AG09309 (cell line): ENCODE results near the gene ANKRD33.

Source experiments
- DNase-seq: peaks from one replicate; pipeline ENCODE4 v3.0.0-alpha.2; 2010; ENCODE audit warnings: low read depth
- H3K4me3 ChIP-seq: 2 replicates; pipeline ENCODE4 v1.5.1; 2011; ENCODE audit warnings: mild to moderate bottlenecking, low read depth, low read length, moderate library complexity; ENCODE audit not compliant: control insufficient read depth
- TF ChIP-seq, protein P1 (sequence below): IDR thresholded peaks from 2 replicates; pipeline ENCODE4 v1.5.1; 2011; ENCODE audit warnings: mild to moderate bottlenecking, low read depth, low read length, inconsistent platforms; ENCODE audit not compliant: insufficient read depth, control insufficient read depth; ENCODE audit errors: missing control alignments

Gene ANKRD33

DNA sequence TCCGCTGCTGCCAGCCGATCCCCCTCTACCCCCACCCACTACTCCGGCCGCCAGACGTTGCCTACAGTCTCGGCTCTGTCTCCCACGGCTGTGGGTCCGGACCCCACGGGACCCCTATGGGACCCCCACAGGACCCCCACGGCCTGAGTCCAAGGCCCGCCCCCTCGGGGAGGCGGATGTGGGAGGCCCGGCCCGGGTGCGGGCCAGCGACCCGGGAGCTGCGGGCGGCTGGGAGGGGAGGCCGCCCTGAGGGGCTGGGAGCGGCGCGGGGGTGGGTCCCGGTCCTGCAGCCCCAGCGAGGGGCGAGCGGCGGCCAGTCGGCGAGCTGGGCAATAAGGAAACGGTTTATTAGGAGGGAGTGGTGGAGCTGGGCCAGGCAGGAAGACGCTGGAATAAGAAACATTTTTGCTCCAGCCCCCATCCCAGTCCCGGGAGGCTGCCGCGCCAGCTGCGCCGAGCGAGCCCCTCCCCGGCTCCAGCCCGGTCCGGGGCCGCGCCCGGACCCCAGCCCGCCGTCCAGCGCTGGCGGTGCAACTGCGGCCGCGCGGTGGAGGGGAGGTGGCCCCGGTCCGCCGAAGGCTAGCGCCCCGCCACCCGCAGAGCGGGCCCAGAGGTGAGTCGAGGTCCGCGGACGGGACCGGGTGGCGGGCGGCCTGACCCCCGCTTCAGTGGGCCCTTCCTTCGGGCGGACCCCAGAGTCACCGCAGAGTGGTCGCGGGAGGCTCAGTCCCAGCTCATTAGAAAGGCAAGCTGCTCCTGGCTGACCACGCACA lies 19.4 kb downstream of the ANKRD33 start, which contains the start of gene ACVRL1:
Gene ACVRL1, plus strand, starts transcription at position 422 of the 773 bp plus-strand sequence. CDS start 4,971 bp downstream, outside the sequence.
- peak within 1 kb of the TSS; percentile 51 for H3K4me3 ChIP-seq

DNA sequence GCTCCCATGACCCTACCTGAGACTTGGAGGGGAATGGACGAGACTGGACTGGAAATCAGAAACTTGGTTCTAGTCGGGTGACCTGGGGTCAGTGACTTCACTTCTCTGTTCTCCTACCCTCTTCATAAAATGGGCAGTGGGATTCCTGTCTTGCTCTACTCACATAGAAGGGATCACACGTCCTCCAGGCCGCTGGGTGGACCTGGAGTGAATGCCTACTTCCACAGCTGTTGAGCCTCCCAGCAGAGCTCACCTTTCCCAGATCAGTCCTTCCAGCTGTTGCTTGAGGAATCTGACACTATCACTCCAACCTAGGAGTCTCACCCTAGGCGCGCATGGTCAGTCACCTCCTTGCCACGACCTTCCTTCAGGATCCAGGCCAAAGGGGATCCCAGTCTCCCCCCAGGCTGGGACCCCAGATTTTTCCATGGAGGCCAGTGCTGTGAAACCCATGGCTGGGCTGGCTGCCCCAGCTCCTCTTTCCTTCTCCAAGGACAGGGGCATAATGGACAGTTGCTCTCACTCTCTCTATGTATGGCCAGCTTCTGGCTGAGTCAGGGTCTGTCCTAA lies 20.0 kb downstream of the ANKRD33 start:
- TF ChIP-seq, protein P1, sequence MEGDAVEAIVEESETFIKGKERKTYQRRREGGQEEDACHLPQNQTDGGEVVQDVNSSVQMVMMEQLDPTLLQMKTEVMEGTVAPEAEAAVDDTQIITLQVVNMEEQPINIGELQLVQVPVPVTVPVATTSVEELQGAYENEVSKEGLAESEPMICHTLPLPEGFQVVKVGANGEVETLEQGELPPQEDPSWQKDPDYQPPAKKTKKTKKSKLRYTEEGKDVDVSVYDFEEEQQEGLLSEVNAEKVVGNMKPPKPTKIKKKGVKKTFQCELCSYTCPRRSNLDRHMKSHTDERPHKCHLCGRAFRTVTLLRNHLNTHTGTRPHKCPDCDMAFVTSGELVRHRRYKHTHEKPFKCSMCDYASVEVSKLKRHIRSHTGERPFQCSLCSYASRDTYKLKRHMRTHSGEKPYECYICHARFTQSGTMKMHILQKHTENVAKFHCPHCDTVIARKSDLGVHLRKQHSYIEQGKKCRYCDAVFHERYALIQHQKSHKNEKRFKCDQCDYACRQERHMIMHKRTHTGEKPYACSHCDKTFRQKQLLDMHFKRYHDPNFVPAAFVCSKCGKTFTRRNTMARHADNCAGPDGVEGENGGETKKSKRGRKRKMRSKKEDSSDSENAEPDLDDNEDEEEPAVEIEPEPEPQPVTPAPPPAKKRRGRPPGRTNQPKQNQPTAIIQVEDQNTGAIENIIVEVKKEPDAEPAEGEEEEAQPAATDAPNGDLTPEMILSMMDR: no peak
- DNase-seq: no peak
- H3K4me3 ChIP-seq: peak overlapping the region; percentile 51

More for the DNA sequence above, 19.4 kb downstream of the ANKRD33 start, which contains the start of gene ACVRL1:
- TF ChIP-seq, protein P1: no peak
- no peak for DNase-seq

DNA sequence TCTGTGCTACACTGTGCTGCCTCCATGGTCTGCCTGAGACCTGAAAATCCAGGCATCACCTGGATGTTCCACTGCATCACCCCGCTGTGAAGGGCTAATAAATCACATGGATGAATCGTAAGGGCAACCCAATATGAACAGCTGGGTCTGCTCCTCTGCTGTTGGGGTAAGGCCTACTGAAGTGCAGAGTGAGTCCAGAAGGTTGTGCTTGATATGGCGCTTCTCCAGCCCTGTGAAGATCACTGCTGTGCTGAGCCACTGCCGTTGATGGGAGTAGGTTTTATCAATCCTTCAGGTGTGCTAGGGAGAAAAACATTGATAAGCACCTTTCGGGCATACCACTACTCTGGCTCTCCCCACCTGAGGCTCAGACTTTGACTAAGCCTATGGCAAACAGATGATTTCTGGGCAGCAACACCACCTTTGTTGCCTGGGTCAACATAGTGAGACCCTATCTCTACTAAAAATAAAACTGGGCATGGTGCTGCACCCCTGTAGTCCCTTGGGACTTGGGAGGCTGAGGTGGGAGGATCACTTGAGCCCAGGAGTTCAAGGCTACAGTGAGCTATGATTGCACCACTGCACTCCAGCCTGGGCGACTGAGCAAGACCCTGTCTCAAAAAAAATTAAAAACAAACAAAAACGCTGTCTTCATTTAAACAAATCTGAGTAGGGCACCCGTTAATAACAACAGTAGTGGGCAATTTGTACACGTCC lies 21.1 kb downstream of the ANKRD33 start:
- no peak for DNase-seq
- TF ChIP-seq, protein P1: no peak
- no peak overlapping the region for H3K4me3 ChIP-seq

DNA sequence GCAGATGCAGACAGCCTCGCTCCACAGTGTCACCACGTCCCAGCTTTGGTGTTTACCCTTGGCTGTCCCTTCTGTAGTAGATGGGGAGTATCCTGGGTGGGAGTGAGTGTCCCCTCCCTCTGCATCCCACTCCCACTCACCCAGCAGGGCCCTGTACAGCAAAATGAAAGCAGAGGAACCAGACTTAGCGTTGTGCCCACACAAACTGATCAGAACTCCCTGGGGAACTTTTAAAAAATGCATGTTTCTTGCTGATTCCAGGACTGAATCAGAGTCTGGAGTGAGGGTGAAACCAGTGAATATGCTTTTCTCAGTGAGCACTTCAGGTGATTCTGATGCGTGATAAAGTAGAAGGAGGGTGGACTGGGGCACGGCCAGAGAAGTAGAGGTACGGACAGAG lies 22.3 kb downstream of the ANKRD33 start:
- no peak overlapping the region for H3K4me3 ChIP-seq
- TF ChIP-seq, protein P1: no peak
- no peak for DNase-seq

DNA sequence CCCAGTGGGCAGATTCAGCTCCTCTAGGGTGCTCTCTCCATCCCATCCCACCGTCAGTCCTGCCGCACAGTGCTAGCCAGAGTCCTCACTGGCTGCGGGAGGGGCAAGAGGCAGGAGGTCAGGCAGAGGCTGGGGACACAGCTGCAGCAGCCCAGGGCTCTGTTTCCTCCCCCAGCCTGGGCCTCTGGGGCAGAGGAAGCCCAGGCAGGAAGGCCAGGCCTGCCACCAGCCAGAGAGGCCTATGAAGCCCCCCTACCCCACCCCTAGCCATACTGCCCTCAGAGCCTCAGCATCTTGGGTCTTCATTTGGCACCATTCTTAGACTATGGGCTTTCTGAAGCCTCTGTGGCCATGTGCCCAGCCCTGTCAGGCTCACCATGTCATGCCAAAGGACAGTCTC lies 22.8 kb downstream of the ANKRD33 start:
- H3K4me3 ChIP-seq: no peak overlapping the region
- TF ChIP-seq, protein P1: no peak
- DNase-seq: no peak

DNA sequence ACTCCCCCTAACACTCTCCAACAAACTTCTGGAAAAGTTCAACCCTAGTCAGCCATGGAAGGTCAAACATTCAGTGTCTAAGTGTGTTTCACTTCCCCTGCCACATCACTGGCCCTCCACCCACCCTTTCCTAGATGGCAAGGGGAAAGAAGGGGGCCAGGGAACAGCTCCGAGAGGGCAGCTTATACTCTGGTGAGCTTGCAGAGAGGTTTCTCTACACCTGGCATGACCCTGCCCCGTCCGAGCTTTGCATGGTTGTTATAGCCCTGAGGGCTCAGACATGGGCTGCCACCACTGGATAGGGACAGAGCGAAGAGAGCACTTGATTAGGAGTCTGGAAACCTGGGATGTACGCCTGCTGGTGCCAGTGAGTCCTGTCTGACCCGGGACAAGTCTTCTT lies 23.4 kb downstream of the ANKRD33 start:
- no peak overlapping the region for H3K4me3 ChIP-seq
- TF ChIP-seq, protein P1: no peak
- DNase-seq: no peak
